HepG2 (cell line): Measurements from ENCODE around the gene SNRNP35. TPM values are rescaled to one million over a fixed set of nuclear protein-coding genes. Genes with fewer than 3 reads are reported as not detected.
A peak's percentile ranks its signal among the peaks of the same experiment; 100 is the strongest.

Experiments used
- FOXP1 ChIP-seq, 2 experiments: fragments of 450-650 bp in 1 of 2; IDR thresholded peaks; 2 replicates each; pipeline ENCODE4 v1.6.1; 2017 to 2018; ENCODE audit warnings: antibody characterized with exemption in 1 of 2
- IRF9 ChIP-seq: sonication (generic); formaldehyde crosslinking; IDR thresholded peaks from 2 replicates; pipeline ENCODE4 v1.8.0; 2022; ENCODE audit warnings: missing genetic modification reagents, mild to moderate bottlenecking, borderline replicate concordance
- RFX1 ChIP-seq: fragments of 450-650 bp; IDR thresholded peaks from 2 replicates; pipeline ENCODE4 v1.6.1; 2017
- YEATS4 ChIP-seq: sonication (generic); formaldehyde crosslinking; IDR thresholded peaks from 2 replicates; pipeline ENCODE4 v1.4.0; 2020; ENCODE audit warnings: missing genetic modification reagents, borderline replicate concordance
- ZGPAT ChIP-seq: IDR thresholded peaks from 2 replicates; pipeline ENCODE4 v1.6.1; 2016; ENCODE audit warnings: mild to moderate bottlenecking
- ZNF101 ChIP-seq: sonication (generic); formaldehyde crosslinking; IDR thresholded peaks from 2 replicates; pipeline ENCODE4 v1.4.0; 2020; ENCODE audit warnings: mild to moderate bottlenecking, low read depth, missing genetic modification reagents, borderline replicate concordance
- ZNF143 ChIP-seq: sonication (generic); formaldehyde crosslinking; IDR thresholded peaks from 2 replicates; pipeline ENCODE4 v1.4.0; 2020; ENCODE audit warnings: missing genetic modification reagents
- ZNF205 ChIP-seq: IDR thresholded peaks from 2 replicates; pipeline ENCODE4 v1.6.1; 2018; ENCODE audit warnings: missing biosample characterization, missing genetic modification reagents
- polyA plus RNA-seq, 8 experiments: library from polyadenylated mRNA; depleted of rRNA in 3 of 8; stranded (reverse) in 7 of 8; unstranded in 1 of 8; fragments of >200 nt; fragmentation: Illumina TruSeq in 4 of 8; extraction: Trizol in 4 of 8; gene quantifications; 2 replicates each; pipeline versions ENCODE4 v1.2.1 to v1.2.3, GENCODE V29; 2011 to 2016; ENCODE audit warnings: low read depth in 4 of 8, missing spikeins in 1 of 8, mixed read lengths in 1 of 8; ENCODE audit not compliant: insufficient read depth in 1 of 8
- total RNA-seq, 5 experiments: library from RNA; depleted of rRNA; stranded (reverse); fragments of >200 nt; fragmentation: Illumina TruSeq; extraction: Trizol; gene quantifications; 2 replicates each; pipeline ENCODE4 v1.2.3, GENCODE V29; 2016; ENCODE audit warnings: low read depth in 1 of 5
- TF ChIP-seq, protein P1 (sequence below): sonication (generic); formaldehyde crosslinking; IDR thresholded peaks from 2 replicates; pipeline ENCODE4 v1.5.0; 2020; ENCODE audit warnings: mild to moderate bottlenecking, missing genetic modification reagents
- TF ChIP-seq, protein P2 (sequence below): sonication (generic); formaldehyde crosslinking; IDR thresholded peaks from 2 replicates; pipeline ENCODE4 v1.8.1; 2023; ENCODE audit warnings: missing genetic modification reagents, mild to moderate bottlenecking, borderline replicate concordance
- TF ChIP-seq, protein P3 (sequence below): sonication (generic); formaldehyde crosslinking; IDR thresholded peaks from 2 replicates; pipeline ENCODE4 v1.4.0; 2020; ENCODE audit warnings: missing genetic modification reagents, borderline replicate concordance
- TF ChIP-seq, protein P4 (sequence below): sonication (generic); formaldehyde crosslinking; IDR thresholded peaks from 2 replicates; pipeline ENCODE4 v1.5.0; 2020; ENCODE audit warnings: mild to moderate bottlenecking, missing genetic modification reagents, borderline replicate concordance
- TF ChIP-seq, protein P5 (sequence below): sonication (generic); formaldehyde crosslinking; IDR thresholded peaks from 2 replicates; pipeline ENCODE4 v1.5.1; 2020; ENCODE audit warnings: missing genetic modification reagents, mild to moderate bottlenecking, borderline replicate concordance

SNRNP35 gene
- total and polyA plus RNA-seq, 2 of the 13 experiments (the other 11 are each of a cell fraction or from before 2014, with no cell fraction given), result 11.3 to 22.6 TPM

DNA sequence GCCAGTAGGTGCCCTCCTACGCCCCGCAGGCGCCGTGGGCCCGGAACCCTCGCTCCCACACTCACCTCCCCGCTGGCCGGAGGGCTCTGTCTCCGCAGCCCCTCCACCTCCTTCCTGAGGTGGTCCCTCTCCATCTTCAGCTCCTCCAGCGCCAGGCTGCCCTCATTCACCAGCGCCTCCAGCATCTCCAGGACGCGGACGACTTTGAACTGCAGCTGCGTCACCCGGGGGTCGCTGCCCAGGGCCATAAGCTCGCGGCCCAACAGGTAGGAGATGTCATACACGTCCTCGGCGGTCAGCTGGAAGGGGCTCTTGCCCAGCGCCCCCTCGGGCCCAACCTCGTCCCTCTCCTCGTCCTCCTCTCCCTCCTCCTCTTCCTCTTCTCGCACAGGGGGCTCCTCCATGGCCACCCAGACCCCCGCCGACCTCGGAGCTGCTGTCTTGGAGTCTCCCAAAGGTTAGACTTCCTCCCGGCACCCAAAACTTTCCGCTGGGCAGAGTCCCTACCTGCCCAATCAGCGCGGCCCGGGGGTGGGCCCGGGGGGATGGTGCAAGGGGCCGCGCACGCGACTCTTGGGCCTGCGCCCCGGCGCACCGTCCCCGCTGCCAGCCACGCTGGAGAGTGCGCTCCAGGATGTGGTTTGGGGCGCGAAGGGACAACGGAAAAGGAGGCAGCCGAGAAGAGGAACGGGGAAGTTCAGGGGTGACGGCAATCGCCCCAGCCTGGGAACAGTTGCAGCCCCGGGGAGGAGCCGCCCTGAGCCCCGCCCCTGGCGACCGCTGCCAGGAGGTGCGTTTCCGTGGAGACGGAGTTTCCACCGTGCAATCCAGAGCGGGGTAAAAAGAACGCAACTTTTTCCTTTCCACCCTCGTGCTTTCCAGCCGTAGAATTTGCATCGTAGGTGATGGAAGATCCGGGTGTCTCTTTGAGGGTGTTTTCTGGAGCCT is 21.6 kb upstream of the SNRNP35 start, which contains the start of gene RILPL2 (continued):
- TF ChIP-seq ZGPAT (CRISPR knock-in tag), result peak; percentile 41; the same call in 1 of the 2 replicates
- TF ChIP-seq YEATS4 (CRISPR knock-in tag), result peak; percentile 78; the same call in 1 of the 2 replicates
- TF ChIP-seq, protein P1, sequence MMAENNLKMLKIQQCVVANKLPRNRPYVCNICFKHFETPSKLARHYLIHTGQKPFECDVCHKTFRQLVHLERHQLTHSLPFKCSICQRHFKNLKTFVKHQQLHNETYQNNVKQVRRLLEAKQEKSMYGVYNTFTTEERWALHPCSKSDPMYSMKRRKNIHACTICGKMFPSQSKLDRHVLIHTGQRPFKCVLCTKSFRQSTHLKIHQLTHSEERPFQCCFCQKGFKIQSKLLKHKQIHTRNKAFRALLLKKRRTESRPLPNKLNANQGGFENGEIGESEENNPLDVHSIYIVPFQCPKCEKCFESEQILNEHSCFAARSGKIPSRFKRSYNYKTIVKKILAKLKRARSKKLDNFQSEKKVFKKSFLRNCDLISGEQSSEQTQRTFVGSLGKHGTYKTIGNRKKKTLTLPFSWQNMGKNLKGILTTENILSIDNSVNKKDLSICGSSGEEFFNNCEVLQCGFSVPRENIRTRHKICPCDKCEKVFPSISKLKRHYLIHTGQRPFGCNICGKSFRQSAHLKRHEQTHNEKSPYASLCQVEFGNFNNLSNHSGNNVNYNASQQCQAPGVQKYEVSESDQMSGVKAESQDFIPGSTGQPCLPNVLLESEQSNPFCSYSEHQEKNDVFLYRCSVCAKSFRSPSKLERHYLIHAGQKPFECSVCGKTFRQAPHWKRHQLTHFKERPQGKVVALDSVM (CRISPR knock-in tag), result no peak; the same call in 1 of the 2 replicates
- TF ChIP-seq, protein P2, sequence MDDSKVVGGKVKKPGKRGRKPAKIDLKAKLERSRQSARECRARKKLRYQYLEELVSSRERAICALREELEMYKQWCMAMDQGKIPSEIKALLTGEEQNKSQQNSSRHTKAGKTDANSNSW, result no peak; the same call in 1 of the 2 replicates
- TF ChIP-seq FOXP1 (IDR thresholded peaks at IDR 0.05), result no peak
- TF ChIP-seq FOXP1 (CRISPR knock-in tag; IDR thresholded peaks at IDR 0.05), result no peak
- peak; percentile 70 for TF ChIP-seq RFX1
- 0 out of 2 replicates have a peak, but pooled peaks have one; percentile 79 for TF ChIP-seq ZNF101
- TF ChIP-seq ZNF205 (CRISPR knock-in tag), result no peak
- TF ChIP-seq IRF9, result peak; percentile 70; the same call in 1 of the 2 replicates
- TF ChIP-seq, protein P3, sequence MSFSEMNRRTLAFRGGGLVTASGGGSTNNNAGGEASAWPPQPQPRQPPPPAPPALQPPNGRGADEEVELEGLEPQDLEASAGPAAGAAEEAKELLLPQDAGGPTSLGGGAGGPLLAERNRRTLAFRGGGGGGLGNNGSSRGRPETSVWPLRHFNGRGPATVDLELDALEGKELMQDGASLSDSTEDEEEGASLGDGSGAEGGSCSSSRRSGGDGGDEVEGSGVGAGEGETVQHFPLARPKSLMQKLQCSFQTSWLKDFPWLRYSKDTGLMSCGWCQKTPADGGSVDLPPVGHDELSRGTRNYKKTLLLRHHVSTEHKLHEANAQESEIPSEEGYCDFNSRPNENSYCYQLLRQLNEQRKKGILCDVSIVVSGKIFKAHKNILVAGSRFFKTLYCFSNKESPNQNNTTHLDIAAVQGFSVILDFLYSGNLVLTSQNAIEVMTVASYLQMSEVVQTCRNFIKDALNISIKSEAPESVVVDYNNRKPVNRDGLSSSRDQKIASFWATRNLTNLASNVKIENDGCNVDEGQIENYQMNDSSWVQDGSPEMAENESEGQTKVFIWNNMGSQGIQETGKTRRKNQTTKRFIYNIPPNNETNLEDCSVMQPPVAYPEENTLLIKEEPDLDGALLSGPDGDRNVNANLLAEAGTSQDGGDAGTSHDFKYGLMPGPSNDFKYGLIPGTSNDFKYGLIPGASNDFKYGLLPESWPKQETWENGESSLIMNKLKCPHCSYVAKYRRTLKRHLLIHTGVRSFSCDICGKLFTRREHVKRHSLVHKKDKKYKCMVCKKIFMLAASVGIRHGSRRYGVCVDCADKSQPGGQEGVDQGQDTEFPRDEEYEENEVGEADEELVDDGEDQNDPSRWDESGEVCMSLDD, result peak; percentile 41; the same call in 1 of the 2 replicates
- TF ChIP-seq, protein P4, sequence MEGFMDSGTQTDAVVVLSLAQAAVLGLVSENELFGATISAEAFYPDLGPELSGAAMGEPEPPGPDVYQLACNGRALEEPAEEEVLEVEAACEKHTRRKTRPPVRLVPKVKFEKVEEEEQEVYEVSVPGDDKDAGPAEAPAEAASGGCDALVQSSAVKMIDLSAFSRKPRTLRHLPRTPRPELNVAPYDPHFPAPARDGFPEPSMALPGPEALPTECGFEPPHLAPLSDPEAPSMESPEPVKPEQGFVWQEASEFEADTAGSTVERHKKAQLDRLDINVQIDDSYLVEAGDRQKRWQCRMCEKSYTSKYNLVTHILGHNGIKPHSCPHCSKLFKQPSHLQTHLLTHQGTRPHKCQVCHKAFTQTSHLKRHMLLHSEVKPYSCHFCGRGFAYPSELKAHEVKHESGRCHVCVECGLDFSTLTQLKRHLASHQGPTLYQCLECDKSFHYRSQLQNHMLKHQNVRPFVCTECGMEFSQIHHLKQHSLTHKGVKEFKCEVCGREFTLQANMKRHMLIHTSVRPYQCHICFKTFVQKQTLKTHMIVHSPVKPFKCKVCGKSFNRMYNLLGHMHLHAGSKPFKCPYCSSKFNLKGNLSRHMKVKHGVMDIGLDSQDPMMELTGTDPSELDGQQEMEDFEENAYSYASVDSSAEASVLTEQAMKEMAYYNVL (CRISPR knock-in tag), result 0 out of 2 replicates have a peak, but pooled peaks have one; percentile 25
- TF ChIP-seq ZNF143 (CRISPR knock-in tag), result no peak
- TF ChIP-seq, protein P5, sequence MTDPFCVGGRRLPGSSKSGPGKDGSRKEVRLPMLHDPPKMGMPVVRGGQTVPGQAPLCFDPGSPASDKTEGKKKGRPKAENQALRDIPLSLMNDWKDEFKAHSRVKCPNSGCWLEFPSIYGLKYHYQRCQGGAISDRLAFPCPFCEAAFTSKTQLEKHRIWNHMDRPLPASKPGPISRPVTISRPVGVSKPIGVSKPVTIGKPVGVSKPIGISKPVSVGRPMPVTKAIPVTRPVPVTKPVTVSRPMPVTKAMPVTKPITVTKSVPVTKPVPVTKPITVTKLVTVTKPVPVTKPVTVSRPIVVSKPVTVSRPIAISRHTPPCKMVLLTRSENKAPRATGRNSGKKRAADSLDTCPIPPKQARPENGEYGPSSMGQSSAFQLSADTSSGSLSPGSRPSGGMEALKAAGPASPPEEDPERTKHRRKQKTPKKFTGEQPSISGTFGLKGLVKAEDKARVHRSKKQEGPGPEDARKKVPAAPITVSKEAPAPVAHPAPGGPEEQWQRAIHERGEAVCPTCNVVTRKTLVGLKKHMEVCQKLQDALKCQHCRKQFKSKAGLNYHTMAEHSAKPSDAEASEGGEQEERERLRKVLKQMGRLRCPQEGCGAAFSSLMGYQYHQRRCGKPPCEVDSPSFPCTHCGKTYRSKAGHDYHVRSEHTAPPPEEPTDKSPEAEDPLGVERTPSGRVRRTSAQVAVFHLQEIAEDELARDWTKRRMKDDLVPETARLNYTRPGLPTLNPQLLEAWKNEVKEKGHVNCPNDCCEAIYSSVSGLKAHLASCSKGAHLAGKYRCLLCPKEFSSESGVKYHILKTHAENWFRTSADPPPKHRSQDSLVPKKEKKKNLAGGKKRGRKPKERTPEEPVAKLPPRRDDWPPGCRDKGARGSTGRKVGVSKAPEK, result peak; percentile 24; the same call in 1 of the 2 replicates
